ENCODE data around the gene TRIM16.
"Not testable (repeated sequence)": the region's sequence is repeated elsewhere in the genome, so short reads cannot be mapped to it uniquely, and the experiment has no call there.

DNA sequence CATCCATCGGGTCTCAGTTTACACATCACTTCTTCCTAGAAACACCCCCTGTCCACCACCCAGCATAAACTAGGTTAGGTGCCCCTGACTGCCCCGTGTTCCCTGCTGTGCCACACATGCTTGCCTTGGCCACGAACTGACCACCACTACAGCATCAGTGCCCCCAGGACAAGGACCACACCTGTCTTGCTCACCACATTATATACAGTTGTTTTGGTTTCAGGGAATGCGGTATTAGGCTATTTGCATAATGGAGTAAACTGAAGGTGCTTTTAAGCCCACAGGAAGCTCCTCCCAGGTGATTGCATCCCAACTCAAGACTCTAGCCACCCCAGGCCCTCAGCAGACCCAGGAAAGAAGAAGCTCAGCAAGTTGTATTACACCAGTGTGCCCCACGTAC lies 100.8 kb downstream of the TRIM16 start:
- TF ChIP-seq, protein P1, sequence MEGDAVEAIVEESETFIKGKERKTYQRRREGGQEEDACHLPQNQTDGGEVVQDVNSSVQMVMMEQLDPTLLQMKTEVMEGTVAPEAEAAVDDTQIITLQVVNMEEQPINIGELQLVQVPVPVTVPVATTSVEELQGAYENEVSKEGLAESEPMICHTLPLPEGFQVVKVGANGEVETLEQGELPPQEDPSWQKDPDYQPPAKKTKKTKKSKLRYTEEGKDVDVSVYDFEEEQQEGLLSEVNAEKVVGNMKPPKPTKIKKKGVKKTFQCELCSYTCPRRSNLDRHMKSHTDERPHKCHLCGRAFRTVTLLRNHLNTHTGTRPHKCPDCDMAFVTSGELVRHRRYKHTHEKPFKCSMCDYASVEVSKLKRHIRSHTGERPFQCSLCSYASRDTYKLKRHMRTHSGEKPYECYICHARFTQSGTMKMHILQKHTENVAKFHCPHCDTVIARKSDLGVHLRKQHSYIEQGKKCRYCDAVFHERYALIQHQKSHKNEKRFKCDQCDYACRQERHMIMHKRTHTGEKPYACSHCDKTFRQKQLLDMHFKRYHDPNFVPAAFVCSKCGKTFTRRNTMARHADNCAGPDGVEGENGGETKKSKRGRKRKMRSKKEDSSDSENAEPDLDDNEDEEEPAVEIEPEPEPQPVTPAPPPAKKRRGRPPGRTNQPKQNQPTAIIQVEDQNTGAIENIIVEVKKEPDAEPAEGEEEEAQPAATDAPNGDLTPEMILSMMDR (IDR thresholded peaks at IDR 0.05) = not testable (repeated sequence)
- not testable (repeated sequence) for TF ChIP-seq ZFX (IDR thresholded peaks at IDR 0.05; ENCODE audit: borderline replicate concordance)
